Measurements from ENCODE around the gene WDR46.
"Not testable (repeated sequence)": the region's sequence is repeated elsewhere in the genome, so short reads cannot be mapped to it uniquely, and the experiment has no call there.

Gene WDR46

GRCh38 chr6:33285214-33285613, 3.8 kb downstream of the WDR46 start:
- DNase-seq = not testable (repeated sequence)

- DNase-seq = no peak
These were observed 8.5 kb downstream of the WDR46 start for GRCh38 chr6:33280539-33280938.

GRCh38 chr6:33279971-33280511, 9.0 kb downstream of the WDR46 start:
- DNase-seq = no peak

GRCh38 chr6:33279257-33279695, 9.8 kb downstream of the WDR46 start:
- DNase-seq = no peak

GRCh38 chr6:33278810-33279209, 10.2 kb downstream of the WDR46 start:
- no peak for DNase-seq

- DNase-seq = no peak
These were observed 10.7 kb downstream of the WDR46 start for GRCh38 chr6:33278392-33278741.

GRCh38 chr6:33277663-33278391, 11.2 kb downstream of the WDR46 start:
- no peak for DNase-seq

GRCh38 chr6:33276864-33277662, 12.0 kb downstream of the WDR46 start, which contains the start of gene B3GALT4:
TSS of gene B3GALT4 (plus strand) at chr6:33277123. CDS start at chr6:33277420, 297 bp downstream.
- DNase-seq = peak; percentile 82

GRCh38 chr6:33276581-33276863, 12.5 kb downstream of the WDR46 start:
- no peak for DNase-seq

- DNase-seq = not testable (repeated sequence)
These were observed 13.1 kb downstream of the WDR46 start for GRCh38 chr6:33275795-33276580.

- DNase-seq = no peak
These were observed 14.8 kb downstream of the WDR46 start for GRCh38 chr6:33273924-33274902.

GRCh38 chr6:33273129-33273923, 15.7 kb downstream of the WDR46 start:
- no peak for DNase-seq

GRCh38 chr6:33272275-33273128, 16.5 kb downstream of the WDR46 start:
- no peak for DNase-seq

GRCh38 chr6:33271468-33272274, 17.4 kb downstream of the WDR46 start, which contains the start of the genes RPS18 and VPS52:
TSS of gene RPS18 (plus strand) at chr6:33272075. CDS start at chr6:33272120, 45 bp downstream.
TSS of gene VPS52 (minus strand) at chr6:33271876. CDS start at chr6:33271675, 201 bp downstream.
- DNase-seq = peak; percentile 95

GRCh38 chr6:33271117-33271467, 17.9 kb downstream of the WDR46 start:
- DNase-seq = peak; percentile 27

- DNase-seq = no peak
These were observed 25.0 kb downstream of the WDR46 start for GRCh38 chr6:33264015-33264414.

GRCh38 chr6:33262490-33262889, 26.5 kb downstream of the WDR46 start:
- not testable (repeated sequence) for DNase-seq

GRCh38 chr6:33259032-33259431, 30.0 kb downstream of the WDR46 start:
- DNase-seq = no peak

GRCh38 chr6:33254591-33254990, 34.4 kb downstream of the WDR46 start:
- DNase-seq = no peak

Measured in DMS79 (cell line).